IMR-90 (cell line): Measurements from ENCODE around the gene MAU2. TPM values are rescaled to one million over a fixed set of nuclear protein-coding genes. Genes with fewer than 3 reads are reported as not detected.

Experiments
- ATAC-seq: fragments of 200-7000 bp; cut with Tn5 transposase; 2 replicates; pipeline ENCODE4 v1.9.1; 2020; ENCODE audit warnings: low read depth, mild to moderate bottlenecking, moderate library complexity
- BruUV-seq: library from RNA; stranded (reverse); fragments of 400-500 nt; replicated peaks from 2 replicates; lab custom pipeline; 2021; lab: Mats Ljungman, UMichigan
- CTCF ChIA-PET: fragments of 300-600 bp; formaldehyde crosslinking; extraction: SDS; loops from one replicate; lab custom pipeline; 2021; ENCODE audit warnings: antibody characterized with exemption; lab: Yijun Ruan, JAX
- POLR2A ChIA-PET: fragments of 300-600 bp; sonication (Branson Sonifier 250); formaldehyde crosslinking; loops from one replicate; lab custom pipeline; 2022; ENCODE audit warnings: antibody characterized with exemption; ENCODE audit not compliant: unreplicated experiment; lab: Charles Lee
- DNase-seq: peaks from one replicate; pipeline ENCODE4 v3.0.0; 2013
- H2AFZ ChIP-seq: replicated peaks from 2 replicates; pipeline ENCODE3; 2013; ENCODE audit warnings: low read length, mild to moderate bottlenecking; ENCODE audit not compliant: poor library complexity
- H2AK5ac ChIP-seq: 2 replicates; pipeline ENCODE4 v1.6.1; 2013; ENCODE audit warnings: low read depth, low read length, inconsistent platforms
- H2AK9ac ChIP-seq: replicated peaks from 2 replicates; pipeline ENCODE3; 2013; ENCODE audit warnings: mild to moderate bottlenecking, low read depth, low read length, moderate library complexity; ENCODE audit not compliant: poor library complexity
- H2BK120ac ChIP-seq: 2 replicates; pipeline ENCODE4 v1.6.1; 2013; ENCODE audit warnings: low read depth, low read length, inconsistent platforms
- H2BK15ac ChIP-seq: 3 replicates; pipeline ENCODE4 v1.6.1; 2013; ENCODE audit warnings: low read depth, low read length, inconsistent platforms
- H2BK20ac ChIP-seq: 2 replicates; pipeline ENCODE4 v1.6.1; 2013; ENCODE audit warnings: low read depth, mild to moderate bottlenecking, inconsistent platforms, low read length, moderate library complexity
- H2BK5ac ChIP-seq: 2 replicates; pipeline ENCODE4 v1.6.1; 2013; ENCODE audit warnings: mild to moderate bottlenecking, low read depth, low read length, inconsistent platforms; ENCODE audit not compliant: poor library complexity, severe bottlenecking
- H3K14ac ChIP-seq: replicated peaks from 2 replicates; pipeline ENCODE4 v1.6.1; 2013; ENCODE audit warnings: low read depth, low read length, inconsistent platforms
- H3K18ac ChIP-seq: 2 replicates; pipeline ENCODE4 v1.6.1; 2013; ENCODE audit warnings: low read depth, low read length, control low read depth
- H3K23ac ChIP-seq: 2 replicates; pipeline ENCODE4 v1.6.1; 2013; ENCODE audit warnings: low read depth, low read length, inconsistent platforms
- H3K27ac ChIP-seq: 2 replicates; pipeline ENCODE4 v1.5.1; 2013; ENCODE audit warnings: mild to moderate bottlenecking, control low read depth, low read length; ENCODE audit not compliant: insufficient read depth
- H3K27me3 ChIP-seq: 2 replicates; pipeline ENCODE4 v1.6.1; 2013; ENCODE audit warnings: low read length; ENCODE audit not compliant: control insufficient read depth, insufficient read depth
- H3K36me3 ChIP-seq: 2 replicates; pipeline ENCODE4 v1.6.1; 2013; ENCODE audit warnings: low read length, mixed read lengths; ENCODE audit not compliant: control insufficient read depth, insufficient read depth
- H3K4ac ChIP-seq: 2 replicates; pipeline ENCODE4 v1.6.1; 2013; ENCODE audit warnings: low read depth, low read length, inconsistent platforms
- H3K4me1 ChIP-seq: 2 replicates; pipeline ENCODE4 v1.6.1; 2013; ENCODE audit warnings: low read length, mixed read lengths; ENCODE audit not compliant: control insufficient read depth, insufficient read depth
- H3K4me2 ChIP-seq: 2 replicates; pipeline ENCODE4 v1.6.1; 2013; ENCODE audit warnings: low read depth, mild to moderate bottlenecking, control low read depth, low read length, moderate library complexity
- H3K4me3 ChIP-seq: 2 replicates; pipeline ENCODE4 v1.5.1; 2013; ENCODE audit warnings: low read depth, mild to moderate bottlenecking, control low read depth, low read length, moderate library complexity; ENCODE audit not compliant: insufficient read depth
- H3K56ac ChIP-seq: 2 replicates; pipeline ENCODE4 v1.6.1; 2013; ENCODE audit warnings: low read length, inconsistent platforms; ENCODE audit not compliant: insufficient read depth; ENCODE audit errors: extremely low read depth
- H3K79me1 ChIP-seq, 2 experiments: 2 replicates each; pipeline ENCODE4 v1.6.1; 2013; ENCODE audit warnings: low read length in 2 of 2, inconsistent platforms in 1 of 2, low read depth in 1 of 2
- H3K9ac ChIP-seq: 2 replicates; pipeline ENCODE4 v1.6.1; 2013; ENCODE audit warnings: low read depth, low read length, control low read depth
- H3K9me1 ChIP-seq: 2 replicates; pipeline ENCODE4 v1.6.1; 2013; ENCODE audit warnings: low read length, inconsistent platforms; ENCODE audit not compliant: insufficient read depth
- H3K9me3 ChIP-seq: 2 replicates; pipeline ENCODE4 v1.6.1; 2013; ENCODE audit warnings: low read length; ENCODE audit not compliant: control insufficient read depth, insufficient read depth
- H4K20me1 ChIP-seq: 2 replicates; pipeline ENCODE4 v1.6.1; 2013; ENCODE audit warnings: low read length, inconsistent platforms; ENCODE audit not compliant: insufficient read depth
- H4K5ac ChIP-seq: 2 replicates; pipeline ENCODE4 v1.6.1; 2013; ENCODE audit warnings: mild to moderate bottlenecking, low read depth, low read length, control low read depth
- H4K8ac ChIP-seq, 2 experiments: 2 replicates each; pipeline ENCODE4 v1.6.1; 2013; ENCODE audit warnings: low read depth in 2 of 2, low read length in 2 of 2, control low read depth in 1 of 2, inconsistent platforms in 1 of 2
- H4K91ac ChIP-seq: 2 replicates; pipeline ENCODE4 v1.6.1; 2013; ENCODE audit warnings: low read depth, low read length, inconsistent platforms; ENCODE audit not compliant: insufficient read depth
- CTCF ChIP-seq: conservative IDR thresholded peaks from 2 replicates; pipeline ENCODE4 v1.5.1; 2012; ENCODE audit warnings: mild to moderate bottlenecking, low read depth, low read length, improper control_type of control experiment
- ELK1 ChIP-seq: fragments of 150-350 bp; IDR thresholded peaks from 2 replicates; pipeline ENCODE4 v1.6.1; 2016; ENCODE audit warnings: low read depth, mild to moderate bottlenecking, low read length, moderate library complexity, borderline replicate concordance
- MAFK ChIP-seq: IDR thresholded peaks from 2 replicates; pipeline ENCODE4 v1.6.1; 2012; ENCODE audit warnings: low read depth, low read length, improper control_type of control experiment
- MAZ ChIP-seq: IDR thresholded peaks from 2 replicates; pipeline ENCODE4 v1.6.1; 2012; ENCODE audit warnings: low read depth, mild to moderate bottlenecking, low read length, improper control_type of control experiment, moderate library complexity, borderline replicate concordance
- NFE2L2 ChIP-seq: fragments of 150-350 bp; IDR thresholded peaks from 2 replicates; pipeline ENCODE4 v1.6.1; 2016; ENCODE audit warnings: low read depth, mild to moderate bottlenecking, low read length
- POLR2A ChIP-seq: IDR thresholded peaks from 2 replicates; pipeline ENCODE4 v1.6.1; 2012; ENCODE audit warnings: mild to moderate bottlenecking, low read depth, low read length
- RCOR1 ChIP-seq: IDR thresholded peaks from 2 replicates; pipeline ENCODE4 v1.6.1; 2012; ENCODE audit warnings: mild to moderate bottlenecking, low read length, improper control_type of control experiment; ENCODE audit not compliant: insufficient replicate concordance
- WGBS, 2 experiments: methylation state at CpG; one replicate each; pipeline versions ENCODE4 v1.1.5 to v1.1.7; 2013; ENCODE audit warnings: missing lambda C conversion rate in 2 of 2; ENCODE audit not compliant: insufficient read length in 1 of 2; ENCODE audit errors: extremely low coverage in 2 of 2; 5-methylcytosine and 5-hydroxymethylcytosine counted together
- dilution Hi-C: fragments of 300-500 bp; cut with HindIII; formaldehyde crosslinking; loops from one replicate; pipeline ENCODE4 v1.14.3; 2018; ENCODE audit warnings: low sequenced_read_pairs; ENCODE audit not compliant: unreplicated experiment
- in situ Hi-C: fragments of 300-500 bp; cut with MboI; formaldehyde crosslinking; loops from 3 replicates; pipeline ENCODE4 v1.14.3; 2019; ENCODE audit warnings: low sequenced_read_pairs, inconsistent platforms, mixed read lengths
- intact Hi-C: fragments of 100-400 bp; cut with micrococcal nuclease; formaldehyde crosslinking; loops from 2 replicates; pipeline ENCODE4 v1.10.0; 2022
- polyA plus RNA-seq, 3 experiments: library from polyadenylated mRNA; depleted of rRNA; stranded (reverse); fragments of >200 nt; gene quantifications; 2 replicates each; pipeline ENCODE4 v1.2.3, GENCODE V29; 2012; ENCODE audit warnings: low replicate concordance in 1 of 3
- total RNA-seq: library from RNA; depleted of rRNA; stranded (reverse); fragments of >200 nt; gene quantifications from 2 replicates; pipeline ENCODE4 v1.2.3, GENCODE V29; 2012

Gene MAU2
- total and polyA plus RNA-seq, 2 of the 4 experiments (the other 2 are of a cell fraction), result 24.6 to 31.1 TPM

- dilution Hi-C loops, result no loop called here
- no peak overlapping the region for H4K8ac ChIP-seq
- in situ Hi-C loops, result no loop called here
- no peak overlapping the region for H3K23ac ChIP-seq
- peaks cover 52% of the 10 kb centered on the region for H3K36me3 ChIP-seq
- H3K9ac ChIP-seq, result no peak overlapping the region
- H3K27me3 ChIP-seq, result no peaks in the 10 kb centered on the region
- CTCF ChIA-PET, result no interaction called here
- no peaks in the 10 kb centered on the region for H3K4me1 ChIP-seq
- H4K5ac ChIP-seq, result no peak overlapping the region
- no peak overlapping the region for H2BK20ac ChIP-seq
- no peak overlapping the region for H2AK5ac ChIP-seq
- no peak overlapping the region for H2BK15ac ChIP-seq
- H3K27ac ChIP-seq, result no peak overlapping the region
- no peak overlapping the region for H3K56ac ChIP-seq
- WGBS, 2 experiments, result 50% methylated on average over 2 of the region's 6 CpGs; no CpG with 5 or more reads in 1 of the 2 experiments
- no peak overlapping the region for H2AFZ ChIP-seq
- H2BK120ac ChIP-seq, result no peak overlapping the region
- H3K4ac ChIP-seq, result no peak overlapping the region
- TF ChIP-seq MAFK (no peak), RCOR1 (no peak), NFE2L2 (no peak), ELK1 (no peak), CTCF (no peak), POLR2A (no peak), MAZ (no peak)
- no peak overlapping the region for H4K91ac ChIP-seq
- no peak overlapping the region for H3K18ac ChIP-seq
- H4K20me1 ChIP-seq, result peaks cover 46% of the 10 kb centered on the region
- H2AK9ac ChIP-seq, result no peak overlapping the region
- H3K9me1 ChIP-seq, result no peaks in the 10 kb centered on the region
- no peak overlapping the region for H3K14ac ChIP-seq
- intact Hi-C loops, result loop anchor here (10.0 kb wide), 1 partner anchor 184 kb away; no protein-coding TSS in a partner anchor
- peaks cover 34 to 70% of the 10 kb centered on the region in 2 experiments for H3K79me1 ChIP-seq
- H3K4me2 ChIP-seq, result no peak overlapping the region
- no peak; the same call in 1 of the 2 replicates for ATAC-seq
- no peaks in the 10 kb centered on the region for H3K9me3 ChIP-seq
- no peak for DNase-seq
- BruUV-seq, result no TSS peak
- H3K4me3 ChIP-seq, result no peak overlapping the region
- H2BK5ac ChIP-seq, result no peak overlapping the region
- POLR2A ChIA-PET, result no interaction called here
Observed at GRCh38 chr19:19329126-19329525, 8.5 kb downstream of the MAU2 start.
